Activated gamma-delta T cell (primary cell): ENCODE measurements around the gene FRMD4B.
A peak's percentile ranks its signal among the peaks of the same experiment; 100 is the strongest.

Experiments
- DNase-seq: peaks from one replicate; lab custom pipeline; 2025; lab: John Stamatoyannopoulos, UW

Gene FRMD4B

DNA sequence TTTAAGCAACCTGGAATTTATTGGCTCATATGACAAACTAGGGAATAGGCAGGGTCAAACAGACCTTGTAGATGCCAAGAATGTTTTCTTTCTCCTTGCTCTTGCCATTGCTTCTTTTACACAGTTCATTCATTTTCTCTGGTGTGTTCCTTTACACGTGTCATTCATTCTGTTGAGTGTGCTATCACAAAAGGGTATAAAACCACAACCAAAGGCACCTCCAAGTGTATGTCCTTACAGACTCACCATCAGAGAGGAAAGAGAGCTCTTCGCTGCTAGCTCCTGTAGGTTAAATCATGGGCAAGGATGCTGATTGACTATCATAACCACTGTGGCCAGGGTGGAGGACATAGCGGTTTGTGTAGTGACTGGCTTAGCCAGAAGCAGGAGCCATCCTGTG lies 19.2 kb upstream of the FRMD4B start:
- no peak for DNase-seq

DNA sequence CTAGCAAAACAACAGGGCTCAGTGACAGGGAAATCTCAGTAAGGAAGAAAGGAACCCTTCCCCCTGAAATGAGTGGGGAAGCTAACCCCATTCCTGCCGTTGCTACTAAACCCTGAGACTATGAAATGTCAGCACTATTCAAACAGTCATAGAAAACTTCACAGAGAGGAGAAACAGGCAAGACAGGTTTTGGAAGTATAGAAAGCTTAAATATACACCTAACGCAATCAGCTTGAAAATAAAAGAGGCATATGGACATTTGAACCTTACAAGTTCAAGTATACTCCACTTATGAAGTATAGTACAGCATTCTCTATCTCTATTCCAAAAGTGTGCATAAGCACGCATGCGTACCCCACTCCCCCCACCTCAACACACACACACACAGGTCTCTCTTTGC lies 17.6 kb upstream of the FRMD4B start:
- DNase-seq: no peak

DNA sequence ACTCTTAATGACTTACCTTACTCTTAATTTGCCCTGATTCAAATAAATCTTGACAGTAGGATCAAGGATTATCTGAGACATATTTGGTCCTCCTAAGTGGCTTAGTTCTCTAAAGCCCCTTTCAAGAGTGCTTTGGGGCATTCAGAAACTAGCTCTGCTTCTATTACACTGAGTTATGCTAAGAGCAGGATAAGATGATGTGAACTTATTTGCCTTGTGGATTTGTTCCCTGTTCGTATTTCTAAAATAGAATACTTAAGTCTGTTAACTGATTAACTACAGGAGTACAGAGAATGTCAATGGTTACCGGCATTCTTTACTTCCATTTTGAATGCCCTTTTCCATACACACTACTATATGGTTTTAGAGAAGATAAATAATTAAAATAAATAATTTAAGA lies 14.8 kb upstream of the FRMD4B start:
- DNase-seq: no peak

DNA sequence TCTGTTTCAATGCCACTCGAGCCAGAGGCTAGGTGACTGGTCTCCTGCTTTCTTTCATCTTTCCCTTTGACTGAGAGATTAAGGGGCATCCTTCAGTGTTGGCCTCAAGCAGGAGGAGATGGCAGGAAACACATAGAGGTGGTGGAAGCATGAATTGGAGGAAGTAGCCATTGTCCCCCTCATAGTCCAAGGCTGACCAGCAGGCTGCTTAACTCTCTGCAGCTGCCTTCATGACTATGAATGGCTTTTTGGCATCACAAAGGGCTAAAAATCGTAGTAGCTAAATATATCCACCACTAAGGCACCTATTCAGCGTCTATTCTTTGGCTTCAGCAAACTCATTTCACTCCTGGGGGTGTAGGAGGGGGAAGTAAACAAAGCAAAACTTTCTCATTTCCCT lies 7.0 kb upstream of the FRMD4B start:
- DNase-seq: no peak

DNA sequence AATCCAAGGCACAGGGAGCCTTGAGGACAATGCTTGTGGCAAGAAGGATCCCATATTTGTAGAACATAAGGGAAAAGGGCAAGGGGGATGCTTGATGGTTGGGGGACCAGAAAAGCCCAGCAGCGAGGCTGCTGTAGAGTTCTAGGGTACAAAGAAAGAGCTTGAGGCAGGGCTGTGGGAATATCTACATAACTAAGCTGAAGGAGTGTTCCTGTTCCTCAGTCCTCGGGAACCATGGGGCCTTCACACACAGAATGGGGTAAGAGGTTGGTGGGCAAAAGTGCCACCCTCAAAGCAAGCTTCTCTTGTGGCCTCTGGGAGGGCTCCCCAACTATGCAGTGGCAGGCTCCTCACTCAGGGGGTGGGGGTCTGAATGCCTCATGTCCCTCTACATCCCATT lies 6.5 kb upstream of the FRMD4B start:
- DNase-seq: no peak

DNA sequence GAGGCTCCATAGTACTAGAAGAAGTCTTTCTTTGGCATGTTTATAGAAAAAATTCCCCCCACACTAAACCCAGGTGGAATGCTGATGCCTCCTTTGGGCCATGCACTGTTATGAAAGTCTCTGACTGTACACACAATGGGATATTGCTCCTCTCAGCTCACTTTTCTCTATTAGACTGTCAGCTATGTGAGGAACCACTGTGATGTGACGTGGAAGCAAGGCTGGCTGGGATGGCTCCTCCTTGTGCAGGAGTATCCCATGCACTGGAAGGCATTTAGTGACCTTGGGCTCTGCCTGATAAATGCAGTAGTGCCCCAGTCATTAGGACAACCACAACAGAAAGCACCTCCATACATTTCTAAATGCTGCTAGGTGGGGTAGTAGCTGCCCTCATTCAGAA lies 5.7 kb upstream of the FRMD4B start:
- DNase-seq: no peak

DNA sequence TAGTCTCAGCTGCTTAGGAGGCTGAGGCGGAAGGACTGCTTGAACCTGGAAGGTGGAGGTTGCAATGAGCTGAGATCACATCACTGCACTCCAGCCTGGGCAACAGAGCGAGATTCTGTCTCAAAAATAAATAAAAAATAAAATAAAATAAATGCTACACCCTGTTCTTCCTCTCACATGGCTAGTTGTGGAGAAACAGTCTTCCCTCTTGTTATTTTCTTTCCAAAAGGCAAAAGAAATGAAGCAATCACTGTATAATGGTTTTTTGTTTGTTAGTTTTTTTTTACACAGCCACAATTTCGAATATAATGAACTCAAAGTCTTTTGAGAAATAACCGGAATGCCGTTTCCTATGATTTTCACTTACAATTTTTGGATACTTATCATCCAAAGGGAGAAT lies 4.9 kb upstream of the FRMD4B start:
- no peak for DNase-seq

DNA sequence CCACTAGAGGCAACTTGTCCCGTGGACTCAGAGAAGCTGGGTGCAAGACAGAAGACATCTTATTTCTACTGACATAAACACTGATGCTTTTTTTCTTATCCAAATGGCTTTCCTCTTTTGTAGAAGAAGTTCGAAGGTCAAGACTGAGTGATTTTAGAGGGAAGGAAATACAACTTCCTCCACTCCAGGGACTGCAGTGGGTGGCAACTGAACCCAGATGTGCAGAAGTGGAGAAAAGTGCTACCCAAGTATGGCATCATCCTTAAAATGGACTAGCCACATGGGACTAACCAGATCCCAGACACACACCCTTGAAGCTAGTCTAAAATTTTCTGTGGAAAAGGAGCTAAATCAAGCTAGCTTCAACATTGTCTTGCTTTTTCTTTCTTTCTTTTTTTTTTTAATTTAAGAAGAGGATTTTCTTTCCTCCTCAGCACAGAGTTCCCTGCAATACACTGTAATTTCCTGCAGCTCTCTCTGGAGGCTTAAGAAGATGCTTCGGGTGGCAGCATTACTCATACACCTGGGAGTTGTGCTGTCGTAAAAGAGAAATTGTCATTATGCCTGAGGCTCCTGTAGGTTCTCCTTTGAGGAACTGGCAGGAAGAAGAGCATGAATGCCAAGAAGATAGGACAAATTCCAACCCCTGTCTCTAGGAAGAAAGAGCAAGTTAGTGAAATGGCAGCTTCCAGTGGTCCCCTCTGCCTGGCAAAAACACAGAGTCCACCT lies 3.8 kb upstream of the FRMD4B start:
- no peak for DNase-seq

DNA sequence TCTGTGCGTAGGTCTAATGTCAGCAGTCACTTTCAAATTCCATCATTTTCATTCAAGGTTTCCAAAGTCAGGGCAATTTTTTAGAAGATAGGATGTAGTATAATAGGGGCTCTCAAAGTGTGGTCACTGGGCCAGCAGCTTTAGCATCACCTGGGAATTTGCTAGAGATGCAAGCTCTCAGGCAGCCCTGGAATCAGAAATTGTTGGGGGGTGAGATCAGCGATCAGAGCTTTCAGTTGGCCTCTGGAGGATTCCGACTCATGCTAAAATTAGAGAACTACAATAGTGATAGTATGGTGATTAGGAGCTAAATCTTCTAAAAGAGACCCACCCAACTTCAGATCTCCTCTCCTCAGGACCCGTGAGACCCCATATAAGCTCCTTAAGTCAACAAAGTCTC lies 2.4 kb upstream of the FRMD4B start:
- no peak for DNase-seq

DNA sequence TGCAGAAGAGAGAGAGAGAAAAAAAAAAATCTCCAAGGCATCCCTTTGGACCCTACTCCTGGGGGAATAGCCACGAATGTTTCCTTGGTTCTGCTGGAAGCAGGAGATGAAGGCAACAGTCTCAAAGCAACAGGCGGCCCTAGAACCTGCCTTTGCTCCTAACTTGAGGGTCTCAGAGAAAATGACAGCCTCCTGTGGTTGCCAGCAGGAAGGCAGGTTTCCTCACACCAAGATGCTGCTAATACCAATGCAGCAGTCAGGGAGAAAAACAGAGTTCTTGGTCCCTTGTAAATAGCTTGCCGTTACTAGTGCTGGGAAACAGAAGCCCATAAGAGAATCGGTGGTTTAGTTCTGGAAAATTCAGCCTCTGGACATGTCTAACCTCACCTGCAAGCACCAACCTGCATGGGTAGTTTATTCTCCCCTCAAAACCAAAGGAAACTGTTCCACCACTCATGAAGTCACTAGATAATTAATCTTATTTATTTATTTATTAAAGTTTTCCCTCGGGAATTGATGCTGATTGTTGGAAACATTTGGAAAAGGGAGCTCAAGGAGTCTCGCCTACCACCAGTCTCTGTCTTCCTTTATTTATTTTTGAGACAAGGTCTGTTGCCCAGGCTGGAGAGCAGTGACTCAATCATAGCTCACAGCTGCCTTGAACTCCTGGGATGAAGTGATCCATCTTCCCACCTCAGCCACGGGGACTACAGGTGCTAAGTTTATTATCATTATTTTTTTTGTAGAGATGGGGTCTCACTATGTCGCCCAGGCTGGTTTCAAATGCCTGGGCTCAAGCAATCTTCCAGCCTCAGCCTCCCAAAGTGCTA lies 883 bp upstream of the FRMD4B start:
- DNase-seq: no peak

DNA sequence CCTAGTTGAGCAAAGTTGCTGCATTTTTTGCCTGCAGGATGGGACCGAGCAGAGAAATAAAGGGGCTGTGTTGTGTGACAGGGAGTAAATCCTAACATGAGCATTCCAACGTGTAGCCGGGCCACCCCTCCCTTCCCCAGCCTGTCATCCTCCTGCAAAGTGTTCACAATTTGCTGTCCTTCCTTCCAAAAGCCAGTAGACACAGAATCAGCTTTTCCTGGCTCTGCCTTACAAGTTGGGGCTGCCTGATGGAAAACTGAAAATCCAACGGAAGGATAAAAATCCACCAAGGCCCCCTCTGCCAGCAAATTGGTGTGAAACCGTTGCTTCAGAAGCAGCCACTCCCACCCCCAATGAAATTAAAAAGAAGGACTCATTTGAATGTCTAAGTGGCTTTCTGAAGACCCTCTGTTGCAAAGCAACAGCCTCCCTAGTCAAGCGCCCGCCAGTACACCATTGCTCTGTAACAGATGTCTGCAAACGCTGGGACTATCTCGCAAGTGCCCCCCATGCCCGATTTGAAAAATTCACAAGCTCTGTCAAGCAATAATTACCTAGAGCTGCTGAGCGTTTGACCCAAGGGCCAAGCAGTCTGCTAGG lies 665 bp downstream of the FRMD4B start:
- no peak for DNase-seq

DNA sequence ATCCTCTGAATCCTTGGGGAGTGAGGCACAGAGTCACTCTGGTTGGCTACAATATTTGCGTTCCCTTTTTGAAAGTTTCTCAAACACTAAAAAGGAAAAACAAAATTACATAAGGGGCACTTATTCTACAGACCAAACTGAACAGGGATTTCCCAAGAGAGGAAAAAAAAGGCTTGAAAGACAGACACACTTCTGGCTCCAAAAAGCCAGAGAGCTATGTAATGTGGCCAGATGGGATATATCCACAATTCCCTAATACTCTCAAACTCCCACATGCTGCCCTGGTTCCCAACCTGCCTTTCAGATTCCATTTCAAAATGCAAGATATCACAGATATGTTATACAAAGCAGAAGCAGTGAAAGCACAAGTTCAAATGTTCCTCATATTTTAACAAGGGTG lies 1.6 kb downstream of the FRMD4B start:
- no peak for DNase-seq

DNA sequence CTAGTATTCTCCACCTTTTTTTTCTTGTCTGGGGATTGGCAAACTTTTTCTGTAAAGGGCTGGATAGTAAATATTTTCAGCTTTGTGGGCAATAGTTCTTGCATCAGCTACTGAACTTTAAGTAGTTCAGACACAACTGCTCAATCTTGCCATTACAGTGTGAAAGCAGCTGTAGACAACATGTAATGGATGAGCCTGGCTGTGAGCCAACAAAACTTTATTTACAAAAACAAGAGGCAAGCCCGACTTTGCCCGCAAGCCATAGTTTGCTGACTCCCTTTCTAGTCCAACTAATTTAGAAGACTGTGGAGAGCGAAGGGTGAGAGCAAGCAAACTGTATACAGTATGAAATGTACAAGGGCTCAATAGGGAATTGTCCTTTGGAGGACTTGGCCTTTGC lies 6.2 kb downstream of the FRMD4B start:
- DNase-seq: no peak

DNA sequence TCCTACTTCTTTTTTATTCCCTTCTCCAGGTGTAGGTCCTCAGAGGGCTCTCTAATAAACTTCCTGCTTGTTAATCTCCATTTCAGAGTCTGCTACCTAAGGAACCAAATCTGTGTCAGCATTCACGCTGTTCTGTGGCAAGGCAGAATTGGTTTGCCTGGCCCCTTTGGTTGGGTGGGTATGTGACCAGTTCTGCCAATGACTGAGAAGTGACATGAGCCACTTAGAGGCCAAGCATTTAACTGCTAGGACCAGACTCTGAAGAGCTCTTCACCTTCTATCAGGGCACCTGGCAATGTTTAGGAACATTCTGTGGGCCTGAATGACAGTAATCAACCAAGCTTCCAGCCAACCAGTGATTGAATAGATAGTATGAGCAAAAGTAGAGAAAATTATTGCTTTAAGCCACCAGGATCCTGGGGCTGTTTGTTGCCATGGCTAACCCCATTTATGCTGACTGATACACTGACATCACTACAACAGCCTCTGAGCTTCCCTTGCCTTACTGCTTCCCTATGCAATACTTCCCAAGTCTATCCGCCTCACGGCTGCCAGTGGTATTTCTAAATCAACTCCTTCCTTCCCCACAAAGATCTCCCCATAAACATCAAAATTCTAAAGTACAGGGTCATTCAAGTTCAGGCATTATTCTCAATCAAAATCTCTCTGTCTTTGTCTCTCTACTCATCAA lies 7.6 kb downstream of the FRMD4B start:
- no peak for DNase-seq

DNA sequence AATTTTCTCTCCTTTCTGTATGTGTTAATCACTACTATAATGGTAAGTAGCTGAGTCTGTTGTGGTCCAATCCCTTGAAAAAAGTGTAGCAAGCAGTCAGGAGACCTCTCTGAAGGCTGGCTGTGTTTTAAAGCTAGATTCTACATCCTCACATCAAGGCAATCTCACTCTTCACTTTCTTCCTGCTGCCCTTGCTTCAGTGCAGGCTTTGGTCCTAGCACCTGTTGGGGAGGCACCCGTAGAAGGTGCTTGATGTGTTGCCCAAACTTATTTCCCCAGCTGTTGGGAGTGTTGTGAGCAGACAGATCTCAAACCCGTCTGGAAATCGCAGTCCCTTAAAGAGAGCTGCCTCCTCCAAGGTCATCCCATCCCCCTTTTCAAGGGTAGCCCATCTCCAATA lies 8.6 kb downstream of the FRMD4B start:
- DNase-seq: no peak

DNA sequence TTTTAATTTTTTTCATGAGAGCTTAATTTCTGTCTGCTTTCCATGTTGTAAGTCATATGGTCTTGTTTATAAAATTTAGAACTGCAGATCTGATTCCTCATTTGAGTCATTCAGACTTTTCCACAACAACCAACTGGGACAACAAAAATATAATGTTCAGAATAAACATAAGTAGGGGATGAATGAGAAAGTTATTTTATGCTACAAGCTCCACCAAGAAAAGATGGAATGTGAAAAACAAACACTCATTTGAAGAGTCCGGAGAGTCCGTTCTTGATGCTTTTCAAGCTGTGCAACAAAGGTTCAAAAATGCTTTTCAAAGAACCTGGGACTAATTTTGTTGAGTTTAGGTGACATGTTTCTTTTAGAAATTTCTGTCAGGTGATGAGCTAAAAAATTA lies 9.2 kb downstream of the FRMD4B start:
- DNase-seq: no peak

DNA sequence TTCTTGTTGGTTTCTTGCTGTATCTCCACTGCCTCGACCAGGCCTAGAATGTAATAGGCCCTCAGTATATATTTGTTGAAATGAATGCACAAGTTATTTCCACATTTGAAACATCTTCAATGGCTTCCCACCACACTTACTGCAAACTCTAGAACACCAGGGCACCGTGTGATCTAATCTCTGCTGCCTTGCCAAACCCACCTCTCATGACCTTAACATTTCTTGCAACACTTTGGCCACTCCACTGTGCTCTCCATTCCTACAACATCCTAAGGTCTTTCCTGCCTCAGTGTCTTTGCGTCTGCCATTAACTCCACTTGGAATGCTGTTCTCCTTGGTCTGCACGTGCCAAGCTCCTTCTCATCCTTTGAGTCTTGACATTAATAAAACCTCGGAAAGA lies 14.1 kb downstream of the FRMD4B start:
- DNase-seq: no peak

DNA sequence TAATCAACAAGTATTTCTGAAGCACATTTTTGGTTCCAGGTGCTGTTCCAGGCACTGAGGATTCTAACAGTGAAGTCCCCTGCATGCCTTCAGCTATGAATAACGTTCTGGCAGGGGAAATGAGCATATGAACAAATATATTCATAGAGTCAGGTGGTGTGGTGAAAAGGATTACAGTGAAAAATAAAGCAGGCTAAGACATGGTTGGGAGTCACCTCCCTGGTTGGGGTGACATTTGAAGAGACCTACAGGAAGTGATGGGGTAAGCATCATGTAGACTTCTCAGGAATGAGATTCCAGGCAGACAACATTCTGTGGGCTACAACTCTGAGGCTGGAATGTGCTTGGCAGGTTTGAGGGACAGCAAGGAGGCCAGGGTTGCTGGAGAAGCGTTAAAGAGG lies 15.0 kb downstream of the FRMD4B start:
- DNase-seq: no peak

DNA sequence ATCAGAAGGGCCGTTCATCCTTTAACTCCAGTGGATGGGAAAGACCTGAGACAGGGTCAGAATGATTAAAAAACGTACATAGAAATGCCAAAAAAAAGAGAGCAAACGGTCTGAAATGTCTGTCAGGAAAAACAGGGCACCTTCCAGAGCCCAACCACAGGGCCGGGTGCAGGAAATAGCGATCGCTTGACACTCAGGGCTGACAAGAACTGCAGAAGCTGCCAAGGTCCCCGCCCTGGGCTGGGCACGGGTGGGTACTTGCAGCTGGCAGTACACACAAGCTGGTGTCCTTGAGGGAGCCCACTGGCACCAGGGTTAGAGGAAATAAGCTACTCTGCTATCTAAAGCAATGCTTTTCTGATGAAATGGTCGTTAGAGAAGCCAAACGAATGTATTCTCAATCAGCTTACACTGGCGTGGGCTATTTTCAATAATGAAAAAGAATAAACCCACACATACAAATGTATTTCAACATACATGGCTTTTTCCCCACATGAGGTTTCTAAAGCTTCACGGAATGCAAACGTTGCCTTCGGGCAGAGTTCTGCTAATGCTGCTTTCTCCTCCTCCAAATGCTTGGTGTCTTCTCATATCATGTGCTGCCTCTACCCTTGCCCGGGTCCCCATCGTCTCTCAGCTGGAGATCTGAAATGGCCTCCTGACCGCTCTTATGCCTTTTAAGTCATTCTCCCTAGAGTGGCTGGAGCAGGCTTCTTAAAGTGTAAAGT lies 15.6 kb downstream of the FRMD4B start:
- peak; percentile 12 for DNase-seq

DNA sequence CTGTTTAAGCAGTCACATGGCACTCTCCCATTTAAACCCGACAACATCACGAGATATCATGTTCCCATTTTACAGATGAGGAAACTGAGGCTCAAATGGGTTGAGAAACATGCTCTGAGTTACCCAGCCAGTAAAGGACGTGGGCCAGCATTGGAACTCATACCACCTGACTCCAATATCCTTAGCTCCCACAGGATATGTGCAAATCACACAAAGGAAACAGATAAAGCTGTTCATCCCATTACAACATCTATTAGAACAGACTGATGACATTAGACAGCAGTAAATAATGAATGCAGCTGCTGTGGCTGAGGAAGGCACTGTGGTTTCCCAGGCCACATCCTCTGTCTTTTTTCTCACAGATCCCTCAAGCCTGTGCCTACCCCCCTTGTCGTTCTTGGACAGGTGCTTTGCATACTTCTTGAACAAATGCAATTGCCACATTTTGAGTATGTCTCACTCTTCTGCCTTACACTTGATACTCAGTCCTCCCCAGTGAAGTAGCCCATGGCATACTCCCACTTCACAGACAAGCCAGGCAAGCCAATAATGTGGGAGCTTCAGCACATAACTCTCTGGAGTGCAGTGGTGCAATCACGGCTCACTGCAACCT lies 17.7 kb downstream of the FRMD4B start:
- no peak for DNase-seq

DNA sequence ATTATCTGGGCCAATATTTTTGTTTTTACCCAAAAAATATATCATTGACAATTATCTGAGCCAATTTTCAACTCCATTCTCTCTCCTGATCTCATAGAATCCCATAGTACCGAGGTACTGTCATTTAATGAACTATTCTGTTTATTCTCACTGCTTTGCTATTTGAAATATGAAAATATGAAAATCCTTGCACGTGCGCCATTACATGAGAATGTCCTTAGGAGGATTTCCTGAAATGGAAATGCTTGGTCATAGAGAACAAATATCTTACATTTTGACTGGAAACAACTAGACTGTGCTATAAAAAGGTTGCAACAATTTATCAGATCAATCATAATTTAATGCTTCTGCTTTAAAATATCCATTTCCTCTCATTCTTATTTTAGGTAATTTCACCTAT lies 18.3 kb downstream of the FRMD4B start:
- no peak for DNase-seq

DNA sequence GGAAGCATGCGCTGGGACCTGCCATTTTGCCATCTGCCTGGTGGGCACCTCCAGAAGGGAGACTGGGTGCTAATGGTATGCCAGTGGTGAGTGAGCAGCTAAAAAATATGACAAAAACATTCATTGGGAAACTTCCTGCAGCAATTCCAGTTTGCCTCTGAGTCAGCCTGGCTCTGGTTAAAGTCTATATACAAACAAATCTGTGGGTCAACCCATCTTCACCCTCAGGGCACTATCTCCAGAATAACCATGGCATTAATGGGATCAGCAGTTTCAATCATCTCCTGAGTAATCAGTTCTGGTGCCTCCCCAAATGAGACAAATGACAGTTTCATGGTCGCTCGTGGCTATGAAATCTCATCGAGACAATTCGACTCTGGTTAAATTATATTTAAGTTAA lies 21.5 kb downstream of the FRMD4B start:
- no peak for DNase-seq
